SIG-M5 treated with dmso at 0.1 percent for 504 hours (cell line): ENCODE results near the gene NUDT6.
A peak's percentile ranks its signal among the peaks of the same experiment; 100 is the strongest.
"Not testable (repeated sequence)": the region's sequence is repeated elsewhere in the genome, so short reads cannot be mapped to it uniquely, and the experiment has no call there.

Experiments
- DNase-seq: peaks from one replicate; lab custom pipeline; 2025; ENCODE audit not compliant: unreplicated experiment; lab: John Stamatoyannopoulos, UW

NUDT6 gene

DNA sequence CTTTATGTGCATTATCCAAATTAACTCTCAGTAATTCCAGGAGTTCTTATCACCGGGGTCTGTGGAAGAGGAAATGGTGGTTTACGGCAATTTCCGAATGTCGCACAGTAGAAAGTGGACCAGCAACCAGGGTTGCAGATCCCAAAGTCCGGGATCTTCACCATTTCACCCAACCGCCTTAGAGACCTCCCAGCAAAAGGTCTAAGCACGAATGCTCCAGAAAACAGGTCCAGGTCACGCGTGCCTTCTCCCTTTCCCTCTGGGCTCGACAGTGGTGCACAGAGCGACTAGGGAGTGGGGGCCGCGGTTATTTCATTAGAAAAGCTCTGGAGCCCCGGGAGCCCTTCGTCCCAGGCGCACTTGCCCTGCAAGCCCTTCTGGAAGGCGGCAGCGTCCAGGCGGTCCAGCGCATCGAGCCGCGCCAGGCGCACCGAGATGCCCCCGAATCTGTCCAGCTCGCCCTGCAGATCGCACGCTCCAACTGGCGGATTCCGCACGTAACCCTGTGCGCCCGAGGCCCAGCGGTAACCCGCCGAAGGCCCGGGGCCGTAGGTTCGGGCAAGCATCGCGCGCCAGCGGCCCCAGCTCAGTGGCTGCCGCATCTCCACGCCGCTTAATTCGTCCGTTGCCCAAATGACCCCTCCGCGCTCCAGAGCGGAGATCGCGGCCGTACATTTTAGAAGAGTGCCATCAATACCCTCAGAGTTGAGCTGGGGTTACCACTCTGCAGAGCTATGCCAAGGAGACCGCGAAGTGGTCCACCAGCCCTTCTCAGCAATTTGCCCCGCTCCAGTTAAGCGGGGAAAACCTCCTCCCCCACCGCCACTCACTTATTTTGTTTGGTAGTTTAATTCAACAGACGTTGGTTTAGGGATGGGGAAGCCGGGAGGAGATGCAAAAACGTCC lies at the start of gene NUDT6:
NUDT6 (minus strand) TSS at position 627 of the 906 bp plus-strand sequence; CDS start at position 602, 25 bp downstream.
- DNase-seq: peak; percentile 50

DNA sequence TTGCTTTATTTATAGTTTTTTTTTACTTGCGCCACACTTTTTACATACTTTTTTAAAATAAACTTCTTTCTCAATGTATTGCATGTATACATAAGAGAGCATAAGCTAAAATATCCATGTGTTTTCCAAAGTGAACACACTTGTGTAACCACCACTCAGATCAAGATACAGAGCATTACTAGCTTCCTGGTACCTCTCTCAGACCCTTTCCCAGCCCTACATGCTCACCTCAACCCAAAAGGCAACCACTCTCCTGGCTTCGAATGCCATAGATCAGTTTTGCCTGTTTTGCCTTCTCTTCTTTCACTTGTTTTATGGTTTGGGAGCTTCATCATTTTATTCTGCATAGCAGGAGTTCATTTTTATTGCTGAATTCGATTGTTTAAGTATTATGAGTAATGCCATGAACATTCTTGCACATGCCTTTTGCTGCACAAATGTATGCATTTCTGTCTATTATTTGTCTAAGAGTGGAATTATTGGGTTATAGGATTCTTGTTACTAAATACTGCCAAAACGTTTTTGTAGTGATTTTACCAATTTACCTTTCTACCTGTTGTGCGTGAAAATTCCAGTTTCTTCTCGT lies 45.9 kb upstream of the NUDT6 start:
- DNase-seq: no peak

GRCh38 chr4:122967231-122967630 lies 44.8 kb upstream of the NUDT6 start:
- DNase-seq: no peak

DNA sequence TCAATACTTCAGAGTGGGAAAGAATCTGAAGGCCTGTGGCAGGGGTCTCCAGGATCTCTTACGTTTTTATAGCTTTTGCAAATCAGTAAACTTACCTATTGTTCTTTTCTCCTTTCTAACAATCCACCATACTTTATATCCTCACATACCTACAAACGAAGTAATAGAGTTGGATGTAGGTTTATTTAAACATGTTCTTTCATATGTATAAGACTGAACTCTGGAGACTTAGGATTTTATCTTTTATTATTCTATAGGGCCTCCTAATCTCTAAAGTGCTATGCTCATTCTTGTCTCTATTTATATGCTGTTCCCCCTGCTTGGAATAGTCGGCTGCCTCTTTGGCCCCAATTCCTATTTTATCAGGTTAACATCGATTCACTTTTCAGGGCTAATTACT lies 43.8 kb upstream of the NUDT6 start:
- no peak for DNase-seq

- peak; percentile 69 for DNase-seq
Observed at GRCh38 chr4:122963216-122963615, 40.8 kb upstream of the NUDT6 start.

DNA sequence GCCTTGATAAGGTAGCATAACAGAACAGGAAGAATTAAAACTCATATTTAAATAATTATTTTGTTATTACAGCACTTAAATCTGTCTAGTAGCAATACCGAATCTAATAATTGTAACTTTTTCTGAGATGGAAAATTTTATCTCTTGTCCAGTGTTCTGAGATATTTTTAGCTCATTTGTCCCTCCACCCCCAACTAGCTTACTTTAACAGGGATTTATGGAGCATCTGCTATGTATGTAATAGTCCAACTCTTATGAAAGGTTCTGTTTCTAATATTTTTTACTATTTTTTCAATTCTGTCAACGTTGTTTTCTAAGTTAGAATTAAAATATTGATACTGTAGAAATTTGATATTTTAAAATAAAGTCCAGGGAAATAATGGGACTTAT lies 38.2 kb upstream of the NUDT6 start:
- no peak for DNase-seq

DNA sequence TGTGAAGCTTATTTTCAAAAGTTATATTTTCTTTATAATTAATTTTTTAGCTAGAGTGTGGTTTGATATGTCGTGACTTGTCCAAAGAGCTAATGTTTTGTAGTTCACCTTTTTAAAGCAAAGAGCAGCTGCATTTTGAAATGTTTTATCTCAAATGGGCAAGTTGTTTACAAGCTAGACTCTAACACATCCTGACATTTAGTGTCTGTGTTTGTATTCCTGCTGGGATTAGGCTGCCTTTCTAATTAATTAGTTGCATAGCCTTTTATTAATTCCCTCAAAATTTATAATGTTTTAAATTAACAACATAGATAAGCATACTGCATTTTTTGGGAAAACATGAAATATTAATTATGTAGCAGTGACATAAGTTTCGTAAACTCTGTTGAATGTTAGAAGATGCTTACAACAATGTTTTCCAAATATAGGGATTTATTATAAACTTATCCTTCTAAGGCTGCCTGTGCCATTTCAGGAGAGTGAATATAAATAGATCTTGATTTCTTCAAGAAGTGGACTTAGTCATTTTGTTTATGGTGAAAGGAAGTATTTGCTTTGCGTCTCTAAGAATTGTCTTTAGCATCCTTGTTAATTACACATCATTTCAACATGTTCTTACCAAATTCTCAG lies 37.7 kb upstream of the NUDT6 start:
- no peak for DNase-seq

DNA sequence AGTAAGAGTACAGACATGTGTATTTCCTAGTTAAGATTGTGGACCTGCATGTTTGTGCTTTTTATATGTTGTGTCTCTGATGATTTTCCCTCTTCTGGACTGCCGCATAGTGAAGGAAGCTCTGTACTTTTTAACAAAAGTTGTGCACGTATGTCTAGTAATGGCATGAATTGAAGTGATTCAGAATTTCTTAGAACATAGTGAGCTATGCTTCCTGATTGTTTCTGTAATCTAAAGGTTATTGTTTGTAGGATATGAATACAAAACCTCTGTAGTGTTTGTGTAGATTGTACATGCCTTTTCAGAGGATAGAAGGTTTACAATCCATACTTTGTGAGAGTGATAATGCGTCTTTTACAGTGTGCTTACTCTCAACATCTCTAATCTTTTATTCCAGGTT lies 37.0 kb upstream of the NUDT6 start:
- DNase-seq: no peak

- DNase-seq: no peak
Observed at GRCh38 chr4:122958505-122958904, 36.1 kb upstream of the NUDT6 start.

DNA sequence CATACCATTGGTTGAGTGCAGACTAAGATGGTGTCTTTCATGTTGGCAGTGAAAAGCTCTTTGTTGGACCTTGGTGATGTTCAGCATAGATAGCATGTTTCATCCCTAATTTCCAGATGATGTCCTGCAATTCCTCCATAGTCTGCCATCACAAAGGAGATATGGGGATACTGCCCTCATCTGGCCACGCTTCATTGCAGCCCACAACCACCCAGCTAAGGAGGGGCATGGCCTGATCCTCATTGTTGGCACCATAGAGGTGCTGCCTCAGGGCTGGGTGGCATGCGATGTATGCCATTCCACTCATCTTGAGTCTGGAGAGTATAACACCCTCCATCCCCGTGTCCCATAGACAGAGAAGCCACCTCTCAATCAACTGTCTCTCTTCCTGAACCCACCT lies 31.5 kb upstream of the NUDT6 start:
- DNase-seq: no peak

GRCh38 chr4:122952028-122952427 lies 29.6 kb upstream of the NUDT6 start:
- DNase-seq: no peak

GRCh38 chr4:122948671-122949070 lies 26.3 kb upstream of the NUDT6 start:
- no peak for DNase-seq

GRCh38 chr4:122946142-122946541 lies 23.7 kb upstream of the NUDT6 start:
- DNase-seq: no peak

DNA sequence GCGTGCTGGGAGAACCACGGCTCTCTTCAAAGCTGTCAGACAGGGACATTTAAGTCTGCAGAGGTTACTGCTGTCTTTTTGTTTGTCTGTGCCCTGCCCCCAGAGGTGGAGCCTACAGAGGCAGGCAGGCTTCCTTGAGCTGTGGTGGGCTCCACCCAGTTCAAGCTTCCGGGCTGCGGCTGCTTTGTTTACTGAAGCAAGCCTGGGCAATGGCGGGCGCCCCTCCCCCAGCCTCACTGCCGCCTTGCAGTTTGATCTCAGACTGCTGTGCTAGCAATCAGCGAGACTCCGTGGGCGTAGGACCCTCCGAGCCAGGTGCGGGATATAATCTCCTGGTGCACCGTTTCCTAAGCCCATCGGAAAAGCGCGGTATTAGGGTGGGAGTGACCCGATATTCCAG lies 22.7 kb upstream of the NUDT6 start:
- not testable (repeated sequence) for DNase-seq

GRCh38 chr4:122932763-122933162 lies 10.4 kb upstream of the NUDT6 start:
- no peak for DNase-seq

DNA sequence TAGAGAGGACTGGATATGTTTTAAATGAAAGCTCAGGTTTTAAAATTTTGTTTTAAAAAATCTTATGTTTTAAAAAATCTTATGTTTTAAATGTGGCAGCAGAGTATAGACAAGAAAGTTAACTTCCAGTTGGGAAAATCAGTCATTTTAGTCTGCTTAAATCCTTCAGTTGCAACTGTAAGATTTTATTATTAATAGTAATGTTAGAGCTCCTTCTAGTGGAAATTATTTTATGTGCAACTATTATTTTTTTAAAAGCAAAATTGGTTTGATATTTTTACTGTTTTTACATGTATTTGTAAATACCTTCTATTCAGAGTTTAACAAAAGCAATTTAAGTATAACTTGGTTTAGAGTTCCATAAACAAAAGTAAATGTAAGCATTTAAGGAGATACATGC lies 8.5 kb upstream of the NUDT6 start:
- peak; percentile 24 for DNase-seq

GRCh38 chr4:122928930-122929329 lies 6.5 kb upstream of the NUDT6 start:
- no peak for DNase-seq

GRCh38 chr4:122922877-122923511 lies 597 bp upstream of the NUDT6 start:
- peak; percentile 91 for DNase-seq

- DNase-seq: no peak
Observed at GRCh38 chr4:122921300-122921699, 1.1 kb downstream of the NUDT6 start.

DNA sequence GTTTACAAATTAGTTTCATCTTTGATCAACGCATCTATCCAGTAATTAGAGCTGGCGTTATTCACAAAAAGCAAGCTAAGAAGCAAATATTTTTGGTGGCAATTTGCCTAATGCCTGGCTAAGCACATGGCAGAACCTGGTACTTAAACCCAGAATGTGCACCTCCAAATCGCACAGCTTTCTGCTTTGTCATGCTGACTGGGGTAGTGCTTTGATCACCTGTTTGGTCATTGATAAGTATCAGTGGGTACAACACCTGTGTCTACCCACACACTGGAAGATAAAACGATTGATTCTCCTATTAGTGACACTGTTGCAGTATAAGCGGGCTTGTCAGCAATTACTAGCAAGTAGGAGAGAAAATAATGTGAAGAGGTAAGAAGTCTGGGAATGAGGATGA lies 1.9 kb downstream of the NUDT6 start:
- no peak for DNase-seq

DNA sequence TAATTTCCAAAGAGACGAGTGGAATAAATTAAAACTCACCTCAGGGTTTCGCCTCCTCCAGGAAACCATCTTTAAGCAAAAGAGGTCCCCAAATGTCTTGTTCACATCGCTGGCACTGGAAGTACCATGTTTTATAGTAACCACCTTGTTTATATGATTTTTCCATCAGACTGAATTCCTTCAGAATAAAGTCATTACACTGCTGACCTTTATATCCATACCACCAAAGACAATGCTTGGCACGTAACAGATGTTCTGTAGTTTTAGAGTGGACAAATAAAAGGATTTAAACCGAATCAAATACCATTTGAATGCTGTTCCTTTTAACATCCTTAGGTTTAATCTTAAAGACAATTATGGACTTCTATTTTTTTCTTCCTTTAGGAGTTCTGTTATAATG lies 4.7 kb downstream of the NUDT6 start:
- no peak for DNase-seq

GRCh38 chr4:122914938-122915337 lies 7.5 kb downstream of the NUDT6 start:
- DNase-seq: no peak
